A673 (cell line): ENCODE results near the gene A3GALT2.

Source experiments
- EZH2 ChIP-seq: fragments of 200-600 bp; sonication (generic); IDR thresholded peaks from 2 replicates; pipeline ENCODE4 v1.6.1; 2017; ENCODE audit warnings: borderline replicate concordance, low read depth, mild to moderate bottlenecking, mixed read lengths, antibody characterized with exemption, low read length; ENCODE audit not compliant: poor library complexity, severe bottlenecking
- TF ChIP-seq, protein P1 (sequence below): fragments of 300-800, 200-600 bp; sonication (generic); conservative IDR thresholded peaks from 2 replicates; pipeline ENCODE4 v1.5.1; 2017; ENCODE audit warnings: low read depth, mild to moderate bottlenecking, antibody characterized with exemption, low read length, moderate library complexity, mixed read lengths

DNA sequence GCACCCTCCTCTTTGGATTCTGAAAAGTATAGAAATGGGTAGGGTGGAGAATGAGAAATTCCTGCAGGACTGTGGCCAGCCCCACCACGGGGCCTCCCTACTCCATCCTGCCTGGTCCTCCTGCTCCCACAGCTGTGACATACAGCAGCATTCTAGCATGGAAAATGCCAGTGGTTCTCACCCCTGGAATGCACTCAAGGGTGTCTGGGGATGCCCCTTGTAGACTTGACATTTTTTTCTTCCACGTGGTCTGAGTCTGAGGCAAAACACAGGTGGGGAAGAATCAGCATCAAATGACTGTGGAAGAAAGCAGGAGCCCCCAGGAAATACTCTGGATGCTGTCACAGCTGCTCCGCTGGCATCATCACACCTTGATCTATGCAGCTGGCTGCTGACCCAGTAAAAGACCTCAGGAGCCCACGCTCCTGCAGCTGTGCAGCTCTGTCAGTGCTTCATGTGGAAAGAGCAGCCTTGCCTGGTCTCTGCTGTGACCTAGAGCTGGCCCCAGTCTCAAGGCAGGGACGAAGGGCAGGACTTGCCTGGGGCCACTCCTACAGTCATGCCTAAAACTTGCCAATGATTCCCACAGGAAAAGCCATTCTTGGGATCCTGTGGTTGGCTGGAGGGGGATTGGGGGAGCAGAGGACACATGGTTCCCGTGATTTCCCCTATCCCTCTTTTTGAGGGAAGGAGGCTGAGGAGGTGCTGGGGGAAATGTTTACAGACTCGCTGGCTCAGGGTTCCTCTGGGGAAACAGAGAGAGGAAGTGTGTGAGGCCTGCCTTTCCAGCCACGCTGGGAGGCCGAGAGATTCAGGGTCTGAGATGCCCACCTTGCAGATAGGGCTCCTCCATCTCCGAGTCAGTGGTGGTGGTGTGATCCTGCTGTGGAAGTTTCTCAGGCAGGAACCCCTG lies 10.8 kb upstream of the A3GALT2 start:
- TF ChIP-seq, protein P1, sequence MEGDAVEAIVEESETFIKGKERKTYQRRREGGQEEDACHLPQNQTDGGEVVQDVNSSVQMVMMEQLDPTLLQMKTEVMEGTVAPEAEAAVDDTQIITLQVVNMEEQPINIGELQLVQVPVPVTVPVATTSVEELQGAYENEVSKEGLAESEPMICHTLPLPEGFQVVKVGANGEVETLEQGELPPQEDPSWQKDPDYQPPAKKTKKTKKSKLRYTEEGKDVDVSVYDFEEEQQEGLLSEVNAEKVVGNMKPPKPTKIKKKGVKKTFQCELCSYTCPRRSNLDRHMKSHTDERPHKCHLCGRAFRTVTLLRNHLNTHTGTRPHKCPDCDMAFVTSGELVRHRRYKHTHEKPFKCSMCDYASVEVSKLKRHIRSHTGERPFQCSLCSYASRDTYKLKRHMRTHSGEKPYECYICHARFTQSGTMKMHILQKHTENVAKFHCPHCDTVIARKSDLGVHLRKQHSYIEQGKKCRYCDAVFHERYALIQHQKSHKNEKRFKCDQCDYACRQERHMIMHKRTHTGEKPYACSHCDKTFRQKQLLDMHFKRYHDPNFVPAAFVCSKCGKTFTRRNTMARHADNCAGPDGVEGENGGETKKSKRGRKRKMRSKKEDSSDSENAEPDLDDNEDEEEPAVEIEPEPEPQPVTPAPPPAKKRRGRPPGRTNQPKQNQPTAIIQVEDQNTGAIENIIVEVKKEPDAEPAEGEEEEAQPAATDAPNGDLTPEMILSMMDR: no peak
- no peak for TF ChIP-seq EZH2
